ELF-1 (cell line): ENCODE measurements around the gene FCHSD2.
"Not testable (repeated sequence)": the region's sequence is repeated elsewhere in the genome, so short reads cannot be mapped to it uniquely, and the experiment has no call there.

ENCODE experiments used
- DNase-seq: peaks from one replicate; pipeline ENCODE4 v3.0.0-alpha.2; 2016; ENCODE audit warnings: low read depth, low spot score

Gene FCHSD2

GRCh38 chr11:72932132-72932570 is 210.0 kb downstream of the FCHSD2 start:
- DNase-seq: no peak

- DNase-seq: no peak
Measured at GRCh38 chr11:72930008-72930407, 212.1 kb downstream of the FCHSD2 start.

- no peak for DNase-seq
Measured at GRCh38 chr11:72929256-72929655, 212.9 kb downstream of the FCHSD2 start.

- DNase-seq: no peak
Measured at GRCh38 chr11:72927380-72927779, 214.7 kb downstream of the FCHSD2 start.

- DNase-seq: no peak
Measured at GRCh38 chr11:72926076-72926475, 216.0 kb downstream of the FCHSD2 start.

GRCh38 chr11:72925656-72926055 is 216.5 kb downstream of the FCHSD2 start:
- DNase-seq: no peak

- no peak for DNase-seq
Measured at GRCh38 chr11:72924568-72925190, 217.4 kb downstream of the FCHSD2 start.

GRCh38 chr11:72921028-72921716 is 220.9 kb downstream of the FCHSD2 start:
- no peak for DNase-seq

GRCh38 chr11:72920001-72920400 is 222.1 kb downstream of the FCHSD2 start:
- DNase-seq: no peak

GRCh38 chr11:72918851-72919250 is 223.3 kb downstream of the FCHSD2 start:
- DNase-seq: no peak

- DNase-seq: no peak
Measured at GRCh38 chr11:72912253-72912652, 229.9 kb downstream of the FCHSD2 start.

- DNase-seq: not testable (repeated sequence)
Measured at GRCh38 chr11:72909558-72910388, 232.3 kb downstream of the FCHSD2 start.

- no peak for DNase-seq
Measured at GRCh38 chr11:72908032-72908676, 234.0 kb downstream of the FCHSD2 start.

GRCh38 chr11:72904016-72904415 is 238.1 kb downstream of the FCHSD2 start:
- no peak for DNase-seq

- DNase-seq: no peak
Measured at GRCh38 chr11:72901374-72901773, 240.7 kb downstream of the FCHSD2 start.

- no peak for DNase-seq
Measured at GRCh38 chr11:72900013-72900412, 242.1 kb downstream of the FCHSD2 start.

GRCh38 chr11:72899238-72899637 is 242.9 kb downstream of the FCHSD2 start:
- DNase-seq: no peak

GRCh38 chr11:72897506-72897905 is 244.6 kb downstream of the FCHSD2 start:
- no peak for DNase-seq

- no peak for DNase-seq
Measured at GRCh38 chr11:72896431-72896830, 245.7 kb downstream of the FCHSD2 start.

GRCh38 chr11:72890881-72891280 is 251.2 kb downstream of the FCHSD2 start:
- no peak for DNase-seq

- DNase-seq: no peak
Measured at GRCh38 chr11:72886619-72887018, 255.5 kb downstream of the FCHSD2 start.
